ENCODE results near the gene HRK.

HRK gene

GRCh38 chr12:116806845-116807440, 74.3 kb downstream of the HRK start:
- no peak overlapping the region for H3K27ac ChIP-seq
- TF ChIP-seq CTCF (IDR thresholded peaks at IDR 0.05), result no peak
- TF ChIP-seq ZFX (IDR thresholded peaks at IDR 0.05; ENCODE audit: borderline replicate concordance), result no peak

Data from 22Rv1 (cell line).